AG04449 (cell line): ENCODE data around the gene ZNF652.
A peak's percentile ranks its signal among the peaks of the same experiment; 100 is the strongest.

Experiments used
- CTCF ChIA-PET: fragments of 350-600 bp; formaldehyde crosslinking; extraction: SDS; loops from one replicate; lab custom pipeline; 2021; ENCODE audit warnings: antibody characterized with exemption; lab: Yijun Ruan, JAX
- POLR2A ChIA-PET: fragments of 400-600, 350-600 bp; formaldehyde crosslinking; extraction: SDS; loops from one replicate; lab custom pipeline; 2020; ENCODE audit warnings: antibody characterized with exemption, inconsistent platforms; lab: Yijun Ruan, JAX
- DNase-seq: peaks from one replicate; pipeline ENCODE4 v3.0.0-alpha.2; 2010; ENCODE audit warnings: low read depth, low spot score
- H3K4me3 ChIP-seq: 2 replicates; pipeline ENCODE4 v1.5.1; 2011; ENCODE audit warnings: low read depth, mild to moderate bottlenecking, control low read depth, low read length
- TF ChIP-seq, protein P1 (sequence below): IDR thresholded peaks from one replicate; pipeline ENCODE4 v1.5.1; 2011; ENCODE audit warnings: mild to moderate bottlenecking, moderate library complexity, low read length, control low read depth, inconsistent platforms; ENCODE audit not compliant: insufficient read depth; ENCODE audit errors: missing control alignments

ZNF652 gene

DNA sequence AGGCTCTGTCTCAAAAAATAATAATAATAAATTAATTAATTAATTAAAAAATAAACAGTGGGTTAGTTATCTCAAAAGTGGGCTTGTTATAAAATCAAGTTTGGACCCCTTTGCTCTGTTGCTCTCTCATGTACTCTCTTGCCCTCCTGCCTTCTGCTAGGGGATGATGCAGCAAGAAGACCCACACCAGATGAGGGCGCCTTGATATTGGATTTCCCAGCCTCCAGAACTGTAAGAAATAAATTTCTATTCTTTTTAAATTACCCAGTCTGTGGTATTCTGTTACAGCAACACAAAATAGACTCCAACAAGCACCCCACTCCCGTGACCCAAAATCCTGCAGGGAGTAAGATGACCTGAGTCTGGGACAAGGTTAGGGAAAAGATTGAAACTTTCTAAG, 2.1 kb upstream of the ZNF652 start:
- ChIA-PET POLR2A (no interaction called here), CTCF (interaction anchor here (1.5 kb wide), 2 partner anchors 13 to 30 kb away, joined by 3 to 4 read pairs; no protein-coding TSS in a partner anchor)
- H3K4me3 ChIP-seq, result no peak overlapping the region
- no peak for DNase-seq
- TF ChIP-seq, protein P1, sequence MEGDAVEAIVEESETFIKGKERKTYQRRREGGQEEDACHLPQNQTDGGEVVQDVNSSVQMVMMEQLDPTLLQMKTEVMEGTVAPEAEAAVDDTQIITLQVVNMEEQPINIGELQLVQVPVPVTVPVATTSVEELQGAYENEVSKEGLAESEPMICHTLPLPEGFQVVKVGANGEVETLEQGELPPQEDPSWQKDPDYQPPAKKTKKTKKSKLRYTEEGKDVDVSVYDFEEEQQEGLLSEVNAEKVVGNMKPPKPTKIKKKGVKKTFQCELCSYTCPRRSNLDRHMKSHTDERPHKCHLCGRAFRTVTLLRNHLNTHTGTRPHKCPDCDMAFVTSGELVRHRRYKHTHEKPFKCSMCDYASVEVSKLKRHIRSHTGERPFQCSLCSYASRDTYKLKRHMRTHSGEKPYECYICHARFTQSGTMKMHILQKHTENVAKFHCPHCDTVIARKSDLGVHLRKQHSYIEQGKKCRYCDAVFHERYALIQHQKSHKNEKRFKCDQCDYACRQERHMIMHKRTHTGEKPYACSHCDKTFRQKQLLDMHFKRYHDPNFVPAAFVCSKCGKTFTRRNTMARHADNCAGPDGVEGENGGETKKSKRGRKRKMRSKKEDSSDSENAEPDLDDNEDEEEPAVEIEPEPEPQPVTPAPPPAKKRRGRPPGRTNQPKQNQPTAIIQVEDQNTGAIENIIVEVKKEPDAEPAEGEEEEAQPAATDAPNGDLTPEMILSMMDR, result no peak

DNA sequence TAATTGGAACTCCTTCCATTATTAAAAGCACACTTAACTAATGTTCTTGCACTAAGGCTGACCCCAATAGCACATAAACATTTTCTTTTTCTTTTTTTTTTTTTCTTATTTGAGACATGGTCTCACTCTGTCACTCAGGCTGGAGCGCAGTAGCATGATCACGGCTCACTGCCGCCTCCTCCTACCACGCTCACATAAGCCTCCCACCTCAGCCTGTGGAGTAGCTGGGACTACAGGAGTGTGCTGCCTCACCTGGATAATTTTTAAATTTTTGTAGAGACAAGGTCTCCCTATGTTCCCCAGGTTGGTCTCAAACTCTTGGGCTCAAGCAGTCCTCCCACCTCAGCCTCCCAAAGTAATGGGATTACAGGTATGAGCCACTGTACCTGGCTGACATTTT, 1.2 kb upstream of the ZNF652 start:
- CTCF ChIA-PET, result interaction anchor here (1.0 to 1.5 kb wide), 3 partner anchors 8 to 47 kb away, joined by 3 read pairs; no protein-coding TSS in a partner anchor
- DNase-seq, result no peak
- TF ChIP-seq, protein P1, result no peak
- POLR2A ChIA-PET, result no interaction called here
- H3K4me3 ChIP-seq, result no peak overlapping the region

DNA sequence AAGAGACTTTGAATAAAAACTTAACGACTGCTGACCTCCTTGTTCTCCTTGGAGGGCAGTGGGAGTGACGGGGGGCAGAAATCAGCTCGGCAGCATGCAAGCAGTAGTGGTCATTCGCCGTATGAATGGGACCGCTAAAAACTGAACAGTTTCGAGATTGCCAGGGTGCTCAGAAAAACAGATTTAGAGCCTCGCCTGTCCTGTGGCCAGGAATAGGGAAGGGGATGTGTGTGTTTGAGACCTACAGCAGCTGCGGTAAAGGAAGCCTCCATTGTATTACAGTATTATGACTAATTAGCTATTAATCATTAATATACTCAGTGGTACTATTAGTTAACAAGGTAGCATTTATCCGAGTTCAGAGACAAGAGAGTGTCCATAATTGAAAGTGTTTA, 670 bp upstream of the ZNF652 start:
- TF ChIP-seq, protein P1, result no peak
- no peak for DNase-seq
- ChIA-PET POLR2A (interaction anchor here (0.7 kb wide), 1 partner anchor 10 kb away, joined by 3 read pairs; no protein-coding TSS in a partner anchor), CTCF (interaction anchor here (1.0 to 1.5 kb wide), 3 partner anchors 8 to 46 kb away, joined by 3 read pairs; no protein-coding TSS in a partner anchor)
- H3K4me3 ChIP-seq, result peak overlapping the region; percentile 91

DNA sequence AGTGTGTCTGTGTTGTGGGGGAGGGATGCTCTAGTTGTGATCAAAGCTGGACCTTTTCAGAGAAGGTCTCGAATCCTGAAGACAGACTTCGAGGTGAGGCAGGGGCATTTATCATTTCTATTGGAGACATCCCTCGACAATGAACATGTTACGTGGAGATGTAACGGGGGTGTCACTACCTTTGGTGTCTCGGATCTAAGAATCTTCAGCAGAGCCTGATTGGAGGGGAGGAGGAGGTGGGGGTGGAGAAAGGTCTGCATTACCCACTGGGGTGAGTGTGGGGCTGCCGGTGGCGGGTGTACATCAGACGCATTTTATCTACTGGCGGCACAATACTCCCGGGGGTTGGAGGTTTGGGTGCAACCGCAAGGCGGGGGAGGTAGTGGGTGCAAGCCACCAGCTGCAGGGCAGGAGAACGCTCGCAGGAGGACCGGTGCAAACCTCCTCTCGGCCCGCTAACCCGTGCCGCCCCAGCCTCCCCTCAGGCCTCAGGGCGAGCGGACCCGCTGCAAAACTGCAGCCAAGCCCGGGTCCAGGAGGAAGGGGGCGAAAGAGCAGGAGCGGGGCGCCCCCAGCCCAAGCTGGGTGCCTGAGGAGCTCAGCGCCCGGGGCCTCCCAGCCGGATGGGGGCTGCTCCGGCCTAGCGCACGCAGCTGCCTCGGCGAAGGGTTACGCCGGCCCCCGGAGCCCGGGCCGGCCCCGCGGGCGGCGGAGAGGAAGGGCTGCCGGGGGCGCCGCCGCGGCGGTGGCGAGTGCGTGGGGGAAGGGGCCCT, 735 bp downstream of the ZNF652 start:
- POLR2A ChIA-PET, result interaction anchor here (0.8 to 1.1 kb wide), 3 partner anchors 13 to 29 kb away, joined by 3 read pairs; no protein-coding TSS in a partner anchor
- H3K4me3 ChIP-seq, result peak overlapping the region; percentile 91
- TF ChIP-seq, protein P1, result no peak
- CTCF ChIA-PET, result interaction anchor here (1.3 kb wide), 1 partner anchor 33 kb away, joined by 6 read pairs; no protein-coding TSS in a partner anchor
- no peak for DNase-seq

DNA sequence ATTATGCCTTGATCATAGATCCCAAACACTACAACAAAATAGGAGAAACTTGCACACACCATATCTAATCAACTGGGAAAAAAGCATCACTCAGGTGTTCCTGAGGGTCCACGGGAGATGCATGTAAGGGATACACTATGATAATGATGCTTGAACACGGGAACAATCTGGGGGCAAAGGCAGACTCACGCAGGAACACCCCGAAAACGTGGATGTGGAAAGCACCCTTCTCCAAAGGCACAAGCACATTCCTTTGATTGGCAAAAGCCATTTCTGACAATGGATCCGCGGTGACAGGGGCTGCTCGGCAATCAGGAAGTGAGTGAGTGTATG, 1.3 kb downstream of the ZNF652 start:
- TF ChIP-seq, protein P1, result no peak
- CTCF ChIA-PET, result interaction anchor here (1.2 to 1.3 kb wide), 3 partner anchors 33 to 70 kb away, joined by 3 to 6 read pairs (median 5); no protein-coding TSS in a partner anchor
- peak overlapping the region; percentile 91 for H3K4me3 ChIP-seq
- DNase-seq, result no peak
- POLR2A ChIA-PET, result interaction anchor here (0.7 to 1.1 kb wide), 2 partner anchors 14 to 29 kb away, joined by 3 read pairs; no protein-coding TSS in a partner anchor
